CMK (cell line): ENCODE results near the gene ATP11A.
"Not testable (repeated sequence)": the region's sequence is repeated elsewhere in the genome, so short reads cannot be mapped to it uniquely, and the experiment has no call there.

Experiments used
- DNase-seq: peaks from one replicate; pipeline ENCODE4 v3.0.0-alpha.2; 2010; ENCODE audit warnings: low read depth

Gene ATP11A

DNA sequence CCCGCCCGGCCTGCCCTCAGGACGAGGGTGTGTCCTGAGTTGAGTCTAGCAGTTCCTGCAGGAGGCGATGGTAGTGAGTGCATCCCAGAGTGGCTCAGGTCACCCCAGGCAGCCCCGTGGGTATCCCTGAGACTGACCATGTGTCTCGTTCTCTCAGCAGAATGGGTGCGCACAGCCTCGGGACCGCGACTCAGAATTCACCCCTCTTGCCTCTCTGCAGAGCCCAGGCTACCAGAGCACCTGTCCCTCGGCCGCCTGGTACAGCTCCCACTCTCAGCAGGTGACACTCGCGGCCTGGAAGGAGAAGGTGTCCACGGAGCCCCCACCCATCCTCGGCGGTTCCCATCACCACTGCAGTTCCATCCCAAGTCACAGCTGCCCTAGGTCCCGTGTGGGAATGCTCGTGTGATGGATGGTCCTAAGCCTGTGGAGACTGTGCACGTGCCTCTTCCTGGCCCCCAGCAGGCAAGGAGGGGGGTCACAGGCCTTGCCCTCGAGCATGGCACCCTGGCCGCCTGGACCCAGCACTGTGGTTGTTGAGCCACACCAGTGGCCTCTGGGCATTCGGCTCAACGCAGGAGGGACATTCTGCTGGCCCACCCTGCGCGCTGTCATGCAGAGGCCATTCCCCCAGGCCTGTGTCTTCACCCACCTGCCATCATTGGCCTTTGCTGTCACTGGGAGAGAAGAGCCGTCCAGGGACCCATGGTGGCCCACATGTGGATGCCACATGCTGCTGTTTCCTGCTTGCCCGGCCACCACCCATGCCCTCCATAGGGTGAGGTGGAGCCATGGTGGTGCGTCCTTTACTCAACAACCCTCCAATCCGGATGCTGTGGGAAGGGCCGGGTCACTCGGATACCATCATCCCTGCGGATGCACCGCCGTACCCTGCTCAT, 192.1 kb downstream of the ATP11A start:
- DNase-seq, result no peak

DNA sequence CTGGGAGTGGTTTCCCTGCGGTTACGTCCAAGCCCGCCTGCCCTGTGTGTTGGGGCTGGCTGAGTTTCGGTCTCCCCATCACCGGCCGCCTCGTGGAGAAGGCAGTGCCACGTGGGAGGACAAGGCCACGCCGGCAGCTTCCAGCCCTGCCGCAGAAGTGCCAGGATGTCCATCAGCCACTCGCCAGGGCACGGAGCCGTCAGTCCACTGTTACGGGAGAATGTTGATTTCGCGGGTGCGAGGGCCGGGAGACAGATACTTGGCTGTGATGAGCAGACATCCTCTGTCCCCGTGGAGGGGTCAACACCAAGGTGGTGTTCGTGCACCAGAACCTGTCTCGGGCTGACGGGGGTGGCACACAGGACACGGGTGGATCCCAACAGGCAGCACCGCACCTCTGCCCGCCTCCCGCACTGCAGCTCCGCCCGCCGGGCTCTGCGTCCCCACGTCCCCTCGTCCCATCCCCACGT, 192.8 kb downstream of the ATP11A start:
- DNase-seq, result no peak

DNA sequence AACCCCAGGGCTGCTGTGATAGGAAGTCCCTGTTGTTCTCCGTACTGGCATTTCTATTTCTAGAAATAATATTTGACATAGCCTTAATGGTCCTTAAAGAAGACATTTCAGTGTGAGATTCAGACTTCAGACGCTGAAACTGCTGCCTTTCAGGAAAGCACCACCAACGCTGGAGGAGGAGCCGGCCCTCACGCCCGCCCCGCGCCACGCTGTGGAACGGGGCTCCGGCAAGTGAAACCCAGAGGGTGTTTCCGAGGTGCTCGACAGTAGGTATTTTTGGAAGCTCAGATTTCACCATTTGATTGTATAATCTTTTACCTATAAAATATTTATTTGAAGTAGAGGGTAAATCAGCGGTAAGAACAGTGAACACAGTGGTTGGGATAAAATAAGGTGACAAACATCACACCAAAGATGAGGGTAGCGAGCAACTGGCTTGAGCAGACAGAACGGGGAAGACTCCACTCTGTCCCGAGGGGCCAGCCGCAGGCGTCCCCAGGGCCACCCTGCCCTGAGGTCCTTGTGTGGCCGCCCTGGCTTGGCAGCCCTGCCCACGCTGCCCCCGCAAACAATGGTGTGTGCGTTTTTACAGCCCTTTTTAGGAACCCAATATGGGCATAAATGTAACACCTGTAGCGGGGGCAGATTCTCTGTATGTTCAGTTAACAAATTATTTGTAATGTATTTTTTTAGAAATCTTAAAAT, 193.6 kb downstream of the ATP11A start:
- DNase-seq, result no peak

DNA sequence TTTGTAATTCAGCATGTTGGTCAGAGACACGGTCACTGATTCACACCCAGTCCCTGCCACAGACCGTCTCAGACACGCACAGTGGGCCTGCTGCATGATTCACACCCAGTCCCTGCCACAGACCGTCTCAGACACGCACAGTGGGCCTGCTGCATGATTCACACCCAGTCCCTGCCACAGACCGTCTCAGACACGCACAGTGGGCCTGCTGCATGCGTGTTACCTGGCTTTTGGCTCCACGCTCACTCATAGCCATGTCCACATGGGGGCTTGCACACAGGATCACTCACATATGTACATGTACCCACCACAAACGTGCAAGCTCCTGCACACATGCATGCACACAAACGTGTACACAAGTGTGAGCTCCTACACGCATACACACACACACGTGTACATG, 194.9 kb downstream of the ATP11A start:
- DNase-seq, result not testable (repeated sequence)

DNA sequence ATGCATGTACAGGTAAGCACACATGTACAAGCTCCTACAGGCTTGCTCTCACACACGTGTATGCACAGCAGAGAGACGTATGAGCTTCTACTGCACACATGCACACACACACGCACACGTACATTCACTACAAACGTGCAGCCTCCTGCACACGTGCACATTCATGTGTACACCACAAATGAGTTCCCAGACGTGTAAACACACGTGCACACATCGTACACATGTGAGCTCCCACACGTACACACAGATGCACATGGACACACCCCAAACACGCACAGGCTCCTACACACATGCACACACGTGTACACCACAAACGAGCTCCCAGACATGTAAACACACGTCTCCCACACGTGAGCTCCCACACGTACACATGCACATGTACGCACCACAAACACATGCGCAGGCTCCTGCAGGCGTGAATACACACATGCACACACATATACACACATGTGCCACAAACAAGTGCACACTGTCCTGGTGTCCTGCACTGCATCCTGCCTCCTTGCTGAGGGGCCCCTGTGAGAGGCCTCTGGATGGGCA, 195.5 kb downstream of the ATP11A start:
- DNase-seq, result no peak

DNA sequence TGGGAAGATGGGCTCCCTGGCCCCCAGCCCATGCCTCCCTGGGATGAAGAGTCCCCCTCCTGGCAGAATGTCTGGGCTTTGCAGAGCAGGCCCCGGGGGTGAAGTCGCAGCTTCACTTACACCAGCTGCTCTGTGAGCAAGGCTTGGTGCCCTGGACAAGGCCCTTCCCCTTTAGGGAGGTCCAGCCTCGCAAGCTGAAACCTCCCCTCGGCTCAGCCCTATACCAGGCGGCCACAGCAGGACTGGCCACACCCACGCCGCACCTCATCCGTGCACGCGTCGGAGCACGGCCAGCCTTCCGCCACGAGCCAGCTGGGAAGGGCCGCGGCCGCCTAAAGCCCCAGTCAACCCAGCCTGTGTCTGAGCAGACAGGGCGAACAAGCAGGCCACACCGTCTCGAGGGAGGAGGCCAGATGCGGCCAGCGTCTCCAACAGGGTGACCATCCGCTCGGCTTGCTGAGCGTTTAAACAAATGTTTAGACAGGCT, 196.0 kb downstream of the ATP11A start:
- peak; percentile 61 for DNase-seq

DNA sequence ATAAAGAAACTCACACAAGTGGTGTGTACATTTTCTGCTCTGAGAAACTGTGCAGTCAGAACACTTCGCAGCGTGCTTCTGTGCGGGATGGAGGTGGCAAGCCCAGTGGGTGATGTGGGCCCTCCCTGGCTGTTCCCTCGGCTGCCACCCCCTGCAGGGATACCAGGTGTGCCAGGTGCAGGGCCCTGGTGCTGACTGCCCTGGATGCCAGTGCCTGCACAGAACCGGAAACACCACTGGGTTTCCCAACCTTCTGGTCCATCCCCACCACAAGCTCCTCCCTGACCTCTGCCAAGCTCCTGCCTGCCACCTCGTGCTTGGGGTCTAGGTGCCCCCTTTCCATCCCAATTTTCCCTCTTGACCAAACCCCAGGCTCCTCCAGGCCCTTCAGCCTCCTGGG, 197.3 kb downstream of the ATP11A start:
- no peak for DNase-seq

DNA sequence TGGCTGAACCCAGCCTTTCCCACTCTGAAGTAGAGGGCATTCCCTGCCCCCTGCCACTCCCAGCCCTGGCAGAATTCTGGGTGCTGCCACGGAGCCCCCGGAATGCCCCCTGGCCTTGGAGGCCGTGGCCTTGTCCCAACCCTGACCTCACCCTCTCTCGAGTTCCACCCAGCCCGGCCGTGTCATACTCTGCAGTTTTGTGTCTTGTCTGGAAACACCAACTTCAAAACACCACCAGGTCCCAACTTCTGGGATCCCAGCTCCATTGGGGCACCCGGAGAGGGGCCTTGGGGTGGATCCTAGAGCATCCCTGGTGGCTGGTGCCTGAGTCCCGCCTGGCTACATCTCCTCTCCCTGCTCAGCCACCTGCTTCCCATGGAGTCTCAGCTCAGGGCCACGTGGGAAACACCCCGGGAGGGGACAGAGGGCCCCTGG, 197.7 kb downstream of the ATP11A start:
- no peak for DNase-seq

DNA sequence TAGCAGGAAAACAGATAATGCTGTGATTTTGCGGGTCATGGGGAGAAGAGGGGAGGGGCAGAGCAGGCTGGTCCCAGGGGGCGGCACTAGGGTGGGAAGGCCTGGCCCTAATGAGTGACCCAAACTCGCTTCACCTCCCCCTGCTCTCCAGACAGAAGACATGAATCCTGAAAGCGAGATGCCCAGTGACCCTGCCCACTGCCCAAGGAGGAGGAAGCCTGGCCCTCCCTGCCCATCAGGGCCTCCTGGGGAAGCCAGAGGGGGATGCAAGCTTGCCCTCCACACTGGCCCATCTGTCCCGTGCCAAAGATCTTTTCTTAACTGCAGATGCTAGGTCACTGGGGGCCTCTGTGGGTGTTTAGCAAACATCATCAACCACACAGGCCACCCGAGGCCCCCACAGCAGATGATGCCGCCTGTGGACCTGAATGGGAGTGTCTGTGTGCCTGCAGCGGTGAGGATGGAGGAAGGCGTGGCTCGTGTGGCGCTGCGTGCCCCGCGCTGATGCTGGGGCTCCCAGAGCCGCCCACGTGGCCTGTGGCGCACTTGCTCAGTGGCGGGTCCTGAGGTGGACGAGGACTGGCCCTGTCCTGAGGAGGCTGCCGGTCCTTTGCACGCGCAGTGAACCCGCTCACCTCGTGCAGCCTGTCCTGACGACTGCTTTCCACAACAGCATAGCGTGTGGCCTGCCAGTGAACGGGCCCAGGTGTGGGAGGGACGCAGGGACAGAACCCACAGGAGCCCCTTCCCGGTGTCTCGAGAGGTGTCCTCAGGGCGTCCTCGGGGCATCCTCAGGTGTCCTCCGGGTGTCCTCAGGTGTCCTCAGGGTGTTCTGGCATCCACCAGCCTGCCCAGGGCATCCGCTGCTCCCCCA, 198.6 kb downstream of the ATP11A start:
- no peak for DNase-seq

DNA sequence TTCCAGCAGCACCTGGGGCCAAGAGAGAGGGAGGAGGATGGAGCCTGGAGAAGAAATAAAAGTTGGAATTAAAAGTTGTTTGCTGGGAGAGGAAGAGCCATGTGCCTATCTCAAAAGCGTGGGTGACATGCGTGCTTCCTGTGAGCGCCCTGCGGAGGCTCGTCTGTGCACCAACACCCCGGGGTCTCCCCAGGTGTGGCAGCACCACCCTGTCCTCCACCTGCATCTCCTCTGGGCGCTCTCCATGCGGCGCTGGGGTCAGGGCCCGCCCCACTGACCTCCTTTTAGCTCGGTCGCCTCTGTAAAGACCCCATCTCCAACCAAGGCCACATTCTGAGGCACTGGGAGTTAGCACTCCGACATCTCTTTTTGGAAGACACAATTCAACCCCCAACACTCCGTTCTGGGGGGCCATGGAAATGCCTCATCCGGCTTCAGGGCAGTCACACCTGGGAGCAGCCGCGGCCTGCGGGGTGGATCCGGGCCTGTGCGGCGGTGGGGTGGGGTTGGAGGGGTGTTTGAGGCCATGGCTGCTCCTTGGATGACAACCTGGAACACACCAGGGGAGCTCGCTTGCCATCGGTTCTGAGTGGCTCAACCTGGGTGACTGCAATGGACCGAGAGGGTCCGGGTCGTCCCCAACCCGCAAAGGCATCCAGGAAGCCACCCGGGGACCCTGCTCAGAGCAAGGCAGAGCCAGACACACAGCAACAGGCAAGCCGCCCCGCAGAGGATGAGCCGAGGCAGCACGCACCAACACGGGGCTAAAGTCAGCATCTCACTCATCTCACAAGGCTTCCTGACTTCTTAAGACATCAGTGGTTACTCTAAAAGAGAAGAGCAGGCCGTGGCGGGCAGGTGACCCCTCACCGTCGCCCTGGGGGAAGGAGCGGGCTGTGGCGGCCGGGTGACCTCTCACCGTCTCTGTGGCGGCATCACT, 199.8 kb downstream of the ATP11A start:
- no peak for DNase-seq

DNA sequence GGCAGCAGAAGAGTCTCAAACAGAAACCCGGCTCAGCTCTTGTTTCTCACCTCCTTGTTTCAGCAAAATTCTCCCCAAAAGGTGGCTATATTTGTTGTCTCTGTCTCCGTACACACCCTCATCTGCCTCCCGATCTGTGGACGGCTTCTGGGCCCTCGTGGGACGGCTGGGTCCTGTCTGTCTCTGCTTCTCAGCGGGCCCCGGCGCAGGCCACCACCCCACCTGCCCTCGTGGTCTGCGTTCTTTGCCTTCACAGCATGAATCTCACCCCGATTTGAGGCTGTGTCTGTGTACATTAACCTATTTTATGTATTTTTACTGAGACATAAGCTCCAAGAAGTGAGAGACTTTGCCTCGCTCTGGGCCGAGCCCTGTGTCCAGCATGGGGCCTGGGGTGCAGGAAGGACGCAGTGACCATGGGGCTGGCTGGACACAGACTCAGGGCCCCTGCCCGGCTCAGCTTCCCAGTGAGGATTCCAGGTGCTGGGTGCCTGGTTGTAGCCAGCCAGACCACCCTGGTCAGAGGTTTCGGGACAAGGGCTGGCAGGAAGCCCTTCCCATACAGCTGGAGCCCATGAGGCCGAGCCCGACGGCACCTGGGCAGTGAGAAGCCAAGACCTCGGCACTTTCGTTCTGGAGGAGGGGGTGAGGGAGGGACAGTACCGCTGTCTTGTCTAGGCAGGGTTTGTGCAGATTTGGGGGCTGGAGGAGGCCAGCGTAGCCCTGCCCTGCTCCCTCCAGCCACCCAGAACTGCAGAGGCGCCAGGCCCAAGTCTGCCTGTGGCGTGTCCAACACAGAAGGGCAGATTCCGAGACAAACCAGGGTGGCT, 200.7 kb downstream of the ATP11A start:
- DNase-seq, result no peak

DNA sequence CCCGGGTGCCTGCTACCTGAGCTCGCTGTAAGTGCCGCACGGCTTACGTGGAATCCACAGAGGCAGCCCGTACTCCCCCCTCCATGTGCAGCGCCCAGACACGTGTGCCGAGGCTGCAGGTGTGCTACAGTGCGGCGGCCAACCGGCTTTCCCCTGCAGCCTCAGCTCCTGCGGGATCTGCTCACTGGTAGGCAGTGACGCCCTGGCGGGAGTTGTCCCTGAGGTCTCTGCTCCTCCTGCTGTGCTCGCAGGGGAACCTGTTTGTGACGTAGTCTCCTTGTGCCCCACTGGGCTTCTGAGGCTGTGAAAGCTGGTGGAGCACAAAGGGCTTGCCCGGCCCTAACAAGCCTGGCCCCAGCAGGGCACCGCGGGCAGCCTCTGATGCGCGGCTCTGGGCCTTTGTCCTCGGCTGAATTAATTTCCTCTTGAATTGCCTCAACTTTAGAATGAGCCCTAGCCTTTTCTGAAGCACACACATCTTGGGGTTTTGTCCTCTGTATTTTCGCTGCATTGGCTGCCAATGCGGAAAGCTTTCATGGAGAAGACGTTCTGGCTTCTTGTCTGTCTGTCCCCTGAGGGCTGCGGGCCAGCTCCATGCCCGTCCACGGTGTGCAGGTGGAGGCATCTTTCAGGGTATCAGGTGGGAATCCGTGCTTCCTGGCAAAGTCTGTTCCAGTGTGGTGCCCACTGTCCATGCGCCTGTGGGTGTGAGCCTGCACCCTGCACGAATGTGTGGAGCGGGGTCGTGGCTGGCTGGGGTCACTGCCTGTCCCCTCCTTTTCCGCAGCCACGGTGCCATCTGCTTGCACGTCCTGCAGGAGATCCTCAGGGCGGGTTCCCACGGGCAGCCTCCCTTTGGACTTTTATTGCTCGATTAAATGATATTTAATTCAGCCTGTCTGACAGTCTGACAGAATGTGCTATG, 201.9 kb downstream of the ATP11A start:
- DNase-seq, result no peak

DNA sequence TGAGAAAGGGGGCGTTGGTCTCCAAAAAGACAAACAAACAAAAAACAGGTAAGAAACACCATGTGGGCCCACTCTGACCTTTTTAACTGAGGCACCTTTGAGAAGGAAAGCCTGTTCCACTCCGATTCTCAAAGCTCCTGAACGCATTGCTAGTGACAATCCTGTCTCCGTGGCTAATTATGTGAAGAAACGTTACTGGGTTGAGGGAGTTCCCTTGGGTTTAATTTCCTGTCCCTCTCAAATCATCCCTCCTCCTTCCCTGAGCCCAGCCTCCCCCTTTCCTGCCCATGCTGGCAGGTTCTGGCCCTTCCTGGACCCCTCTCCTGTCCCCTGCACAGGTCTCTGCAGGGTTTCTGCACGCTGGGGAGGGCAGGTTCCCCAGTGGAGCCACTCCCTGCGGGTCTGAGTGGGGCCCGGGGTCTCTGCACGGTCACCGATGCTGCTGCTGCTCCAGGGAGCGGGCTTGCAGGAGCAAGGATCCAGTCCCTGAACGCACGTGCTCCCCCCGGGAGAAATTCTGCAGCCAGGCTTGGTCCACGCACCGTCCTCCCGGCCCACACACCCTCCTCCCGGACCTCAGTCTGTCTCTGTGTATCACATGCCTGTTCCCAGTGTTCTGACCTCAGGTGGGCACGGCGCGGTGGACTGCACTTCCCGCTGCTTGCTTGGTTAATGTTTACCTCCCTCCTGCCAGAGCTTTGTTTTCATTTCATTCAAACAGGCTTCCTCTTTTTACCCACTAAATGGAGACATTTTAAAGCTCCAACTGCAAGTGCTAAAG, 202.8 kb downstream of the ATP11A start:
- DNase-seq, result no peak

DNA sequence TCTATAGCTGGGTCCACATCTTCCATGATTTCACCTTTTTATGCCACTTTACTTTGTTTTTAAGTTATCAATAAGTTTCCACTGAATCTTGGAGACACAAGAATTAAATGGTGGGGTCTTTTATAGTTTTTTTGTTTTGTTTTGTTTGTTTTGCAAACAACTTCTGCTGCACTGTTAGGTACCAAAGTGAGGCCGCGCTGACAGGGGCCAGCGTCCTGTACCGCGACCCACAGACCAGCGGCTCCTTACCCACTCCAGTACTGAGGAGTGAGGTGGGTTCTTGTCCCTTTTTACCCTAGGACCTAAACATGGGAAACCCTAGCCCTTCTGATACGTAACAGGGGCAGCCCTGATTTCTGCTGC, 203.3 kb downstream of the ATP11A start:
- no peak for DNase-seq

DNA sequence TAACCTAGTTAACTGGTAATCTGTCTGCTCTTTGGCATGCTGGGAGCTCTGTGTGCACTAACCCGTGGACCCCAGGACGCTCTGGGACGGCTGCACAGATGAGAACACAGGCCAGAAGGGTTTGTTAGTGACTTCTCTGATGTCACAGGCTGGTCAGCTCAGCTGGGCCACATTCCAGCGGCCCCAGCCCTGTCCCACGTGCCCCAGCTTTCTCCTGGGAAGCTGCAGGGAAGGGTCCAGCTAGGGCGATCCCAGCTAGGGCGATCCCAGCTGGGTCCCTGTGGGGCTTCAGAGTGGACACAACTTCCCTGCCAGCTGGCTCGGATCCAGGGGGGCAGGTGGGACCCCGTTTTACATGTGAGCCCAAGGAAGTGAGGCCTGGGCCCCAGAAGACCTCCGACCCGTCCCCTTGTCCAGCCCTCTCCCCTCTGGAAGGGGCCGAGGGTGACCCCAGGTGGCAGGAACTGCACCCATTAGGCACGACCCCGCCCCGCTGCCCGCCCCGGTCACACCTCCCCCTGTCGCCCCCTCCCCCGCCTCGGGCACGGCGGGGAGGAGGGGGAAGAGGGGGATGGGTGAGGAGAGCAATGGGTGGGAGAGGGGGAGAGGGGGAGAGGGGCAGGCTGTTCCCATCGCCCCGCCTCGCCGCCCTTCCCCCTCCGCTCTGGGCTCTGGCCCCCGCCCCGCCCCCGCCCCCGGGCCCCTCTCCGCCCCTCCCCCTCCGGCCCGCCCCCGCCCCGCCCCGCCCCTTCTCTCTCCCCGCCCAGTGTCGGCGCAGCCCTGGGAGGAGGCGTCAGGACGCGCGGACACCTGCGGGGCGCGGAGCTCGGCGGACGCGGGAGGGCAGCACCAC, 204.0 kb downstream of the ATP11A start:
- DNase-seq, result peak; percentile 52

DNA sequence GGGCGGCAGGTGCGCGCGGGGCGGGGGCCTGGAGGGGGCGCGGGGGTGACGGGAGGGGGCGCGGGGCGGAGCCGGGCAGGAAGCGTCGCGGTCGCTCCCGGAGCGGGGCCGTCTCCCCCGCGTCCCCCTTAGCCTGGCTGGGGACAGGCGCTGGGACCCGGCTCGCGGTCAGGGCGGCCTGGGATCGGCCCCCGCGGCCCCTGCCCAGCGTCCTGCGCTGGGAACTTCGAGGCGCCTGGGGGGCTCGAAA, 204.5 kb downstream of the ATP11A start:
- DNase-seq, result peak; percentile 46
